CD14-positive monocyte (primary cell): ENCODE results near the gene TMX4. TPM values are rescaled to one million over a fixed set of nuclear protein-coding genes. Genes with fewer than 3 reads are reported as not detected.

ENCODE experiments used
- DNase-seq, 3 donors: peaks; one replicate each; pipeline ENCODE4 v3.0.0-alpha.2; 2011 to 2022
- H2AFZ ChIP-seq: 2 replicates; pipeline ENCODE4 v1.6.0; 2012; ENCODE audit warnings: mild to moderate bottlenecking, low read depth, low read length, inconsistent platforms; ENCODE audit not compliant: insufficient read depth, poor library complexity, severe bottlenecking
- H3K27ac ChIP-seq, 2 donors: 1 replicate in 1 of 2; 2 replicates in 1 of 2; pipeline ENCODE4 v1.5.1; 2012 to 2013; ENCODE audit warnings: low read length in 2 of 2, control low read depth in 1 of 2, inconsistent platforms in 1 of 2, low read depth in 1 of 2, mild to moderate bottlenecking in 1 of 2
- H3K27me3 ChIP-seq, 2 donors: one replicate each; pipeline versions ENCODE4 v1.6.0 to v1.6.1; 2011 to 2013; ENCODE audit warnings: low read length in 2 of 2; ENCODE audit not compliant: control insufficient read depth in 2 of 2, insufficient read depth in 2 of 2
- H3K36me3 ChIP-seq, 2 donors: replicated peaks in 1 of 2; 1 replicate in 1 of 2; 2 replicates in 1 of 2; pipeline versions ENCODE4 v1.5.1 to v1.6.1; 2012 to 2013; ENCODE audit warnings: low read length in 2 of 2, control low read depth in 1 of 2, inconsistent platforms in 1 of 2, mild to moderate bottlenecking in 1 of 2; ENCODE audit not compliant: insufficient read depth in 2 of 2, control insufficient read depth in 1 of 2
- H3K4me1 ChIP-seq, 2 donors: 1 replicate in 1 of 2; 2 replicates in 1 of 2; pipeline versions ENCODE4 v1.5.1 to v1.6.1; 2012 to 2013; ENCODE audit warnings: low read length in 2 of 2, control low read depth in 1 of 2, inconsistent platforms in 1 of 2, mild to moderate bottlenecking in 1 of 2, moderate library complexity in 1 of 2; ENCODE audit not compliant: insufficient read depth in 2 of 2, control insufficient read depth in 1 of 2
- H3K4me2 ChIP-seq: replicated peaks from 2 replicates; pipeline ENCODE3; 2012; ENCODE audit warnings: low read length, moderate library complexity, mild to moderate bottlenecking; ENCODE audit not compliant: poor library complexity, severe bottlenecking; ENCODE audit errors: extremely low read depth
- H3K4me3 ChIP-seq, 3 experiments: fragments of 200-600 bp in 1 of 3; sonication (generic) in 1 of 3; replicated peaks in 1 of 3; 1 replicate in 2 of 3; 2 replicates in 1 of 3; pipeline ENCODE4 v1.5.1; 2011 to 2013; ENCODE audit warnings: low read length in 3 of 3, mild to moderate bottlenecking in 3 of 3, control low read depth in 2 of 3, low read depth in 2 of 3, inconsistent platforms in 1 of 3, moderate library complexity in 1 of 3
- H3K79me2 ChIP-seq: 2 replicates; pipeline ENCODE4 v1.6.0; 2012; ENCODE audit warnings: mild to moderate bottlenecking, control low read depth, inconsistent platforms, low read length, moderate library complexity; ENCODE audit not compliant: insufficient read depth
- H3K9ac ChIP-seq: 2 replicates; pipeline ENCODE4 v1.6.0; 2017; ENCODE audit warnings: low read length, mild to moderate bottlenecking; ENCODE audit not compliant: insufficient read depth, poor library complexity, severe bottlenecking
- H3K9me3 ChIP-seq, 2 donors: replicated peaks in 1 of 2; 1 replicate in 1 of 2; 2 replicates in 1 of 2; pipeline versions ENCODE4 v1.5.1 to v1.6.1; 2012 to 2013; ENCODE audit warnings: low read length in 2 of 2, control low read depth in 1 of 2; ENCODE audit not compliant: control insufficient read depth in 1 of 2, insufficient read depth in 1 of 2
- H4K20me1 ChIP-seq: 2 replicates; pipeline ENCODE4 v1.6.0; 2012; ENCODE audit warnings: mild to moderate bottlenecking, low read length, control low read depth, moderate library complexity; ENCODE audit not compliant: insufficient read depth
- H3K27ac Mint-ChIP-seq, 7 donors: one replicate each; pipeline ENCODE4 v1.8.0; 2020; ENCODE audit warnings: mild to moderate bottlenecking in 7 of 7, mixed read lengths in 7 of 7, moderate library complexity in 6 of 7, inconsistent platforms in 2 of 7
- H3K27me3 Mint-ChIP-seq, 3 donors: one replicate each; pipeline ENCODE4 v1.8.0; 2021 to 2022; ENCODE audit warnings: low read depth in 3 of 3, mild to moderate bottlenecking in 3 of 3, mixed read lengths in 3 of 3, moderate library complexity in 3 of 3, inconsistent platforms in 1 of 3
- H3K36me3 Mint-ChIP-seq, 2 donors: one replicate each; pipeline ENCODE4 v1.8.0; 2020; ENCODE audit warnings: mixed read lengths in 2 of 2, inconsistent platforms in 1 of 2, mild to moderate bottlenecking in 1 of 2
- H3K4me1 Mint-ChIP-seq: one replicate; pipeline ENCODE4 v1.8.0; 2020; ENCODE audit warnings: mild to moderate bottlenecking, mixed read lengths
- H3K4me3 Mint-ChIP-seq, 2 donors: one replicate each; pipeline ENCODE4 v1.8.0; 2020; ENCODE audit warnings: mild to moderate bottlenecking in 2 of 2, mixed read lengths in 2 of 2, moderate library complexity in 1 of 2
- H3K9me3 Mint-ChIP-seq, 7 donors: one replicate each; pipeline ENCODE4 v1.8.0; 2020 to 2022; ENCODE audit warnings: mixed read lengths in 7 of 7, mild to moderate bottlenecking in 6 of 7, moderate library complexity in 6 of 7, inconsistent platforms in 2 of 7
- WGBS: methylation state at CpG from one replicate; pipeline ENCODE4 v1.1.5; 2013; ENCODE audit warnings: missing lambda C conversion rate; ENCODE audit not compliant: insufficient coverage; 5-methylcytosine and 5-hydroxymethylcytosine counted together
- intact Hi-C, 2 donors: fragments of 100-400 bp; cut with micrococcal nuclease; formaldehyde crosslinking; loops; one replicate each; pipeline versions ENCODE4 v1.15.0 to v1.15.1; 2023
- polyA plus RNA-seq, 3 donors: library from polyadenylated mRNA; depleted of rRNA in 1 of 3; unstranded in 2 of 3; stranded (reverse) in 1 of 3; fragments of 300-500 nt in 2 of 3; fragments of >200 nt in 1 of 3; fragmentation: Illumina TruSeq in 2 of 3; gene quantifications; 1 replicate in 2 of 3; 2 replicates in 1 of 3; pipeline ENCODE4 v1.2.3, GENCODE V29; 2012 to 2021
- TF ChIP-seq, protein P1 (sequence below): fragments of 200-600 bp; IDR thresholded peaks from one replicate; pipeline ENCODE4 v1.8.0; 2022; ENCODE audit warnings: antibody characterized with exemption, mild to moderate bottlenecking

Gene TMX4
- polyA plus RNA-seq, 3 donors, result 12.1 to 67.9 (median 55.2) TPM

DNA sequence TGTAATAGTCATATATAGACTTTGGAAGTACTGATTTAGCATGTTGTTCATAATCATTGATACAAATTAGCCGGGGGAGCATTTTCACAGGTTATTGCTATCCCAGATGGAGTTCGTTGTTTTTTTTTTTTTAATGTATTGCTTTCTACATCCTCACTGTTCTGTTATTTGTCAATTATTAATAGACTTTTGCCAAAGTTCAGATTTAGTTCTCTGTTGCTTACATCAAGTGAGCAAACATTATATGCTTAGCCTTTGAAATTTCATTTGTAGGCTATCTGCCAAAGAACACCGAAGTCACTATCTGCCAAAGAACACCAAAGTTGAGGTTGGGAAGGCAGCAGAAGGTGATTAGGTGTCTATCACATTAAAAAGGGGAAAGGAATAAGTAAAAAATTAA, 79.2 kb downstream of the TMX4 start, which contains the start of gene HAO1:
HAO1 (minus strand) TSS at position 118 of the 400 bp plus-strand sequence; CDS start at position 82, 36 bp downstream.
- no peaks in the 10 kb centered on the region for H4K20me1 ChIP-seq
- intact Hi-C loops, result no loop called here
- no peak within 1 kb of the TSS for H3K4me3 Mint-ChIP-seq
- peaks cover 0 to 8% (median 0%) of the 10 kb centered on the region in 7 donors for H3K9me3 Mint-ChIP-seq
- no peak within 1 kb of the TSS for H3K27ac Mint-ChIP-seq
- no peak within 1 kb of the TSS for H2AFZ ChIP-seq
- peaks cover 4 to 5% of the 10 kb centered on the region in 2 donors for H3K4me1 ChIP-seq
- no peak within 1 kb of the TSS for H3K4me3 ChIP-seq
- TF ChIP-seq, protein P1, sequence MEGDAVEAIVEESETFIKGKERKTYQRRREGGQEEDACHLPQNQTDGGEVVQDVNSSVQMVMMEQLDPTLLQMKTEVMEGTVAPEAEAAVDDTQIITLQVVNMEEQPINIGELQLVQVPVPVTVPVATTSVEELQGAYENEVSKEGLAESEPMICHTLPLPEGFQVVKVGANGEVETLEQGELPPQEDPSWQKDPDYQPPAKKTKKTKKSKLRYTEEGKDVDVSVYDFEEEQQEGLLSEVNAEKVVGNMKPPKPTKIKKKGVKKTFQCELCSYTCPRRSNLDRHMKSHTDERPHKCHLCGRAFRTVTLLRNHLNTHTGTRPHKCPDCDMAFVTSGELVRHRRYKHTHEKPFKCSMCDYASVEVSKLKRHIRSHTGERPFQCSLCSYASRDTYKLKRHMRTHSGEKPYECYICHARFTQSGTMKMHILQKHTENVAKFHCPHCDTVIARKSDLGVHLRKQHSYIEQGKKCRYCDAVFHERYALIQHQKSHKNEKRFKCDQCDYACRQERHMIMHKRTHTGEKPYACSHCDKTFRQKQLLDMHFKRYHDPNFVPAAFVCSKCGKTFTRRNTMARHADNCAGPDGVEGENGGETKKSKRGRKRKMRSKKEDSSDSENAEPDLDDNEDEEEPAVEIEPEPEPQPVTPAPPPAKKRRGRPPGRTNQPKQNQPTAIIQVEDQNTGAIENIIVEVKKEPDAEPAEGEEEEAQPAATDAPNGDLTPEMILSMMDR, result no peak
- DNase-seq, result no peak
- H3K27ac ChIP-seq, result no peak within 1 kb of the TSS
- peaks cover 6% of the 10 kb centered on the region for H3K4me1 Mint-ChIP-seq
- no peak within 1 kb of the TSS for H3K4me2 ChIP-seq
- 100% methylated on average over 1 of the region's 3 CpGs for WGBS
- no peak within 1 kb of the TSS for H3K9ac ChIP-seq
- H3K27me3 Mint-ChIP-seq, result no peaks in the 10 kb centered on the region
- no peaks in the 10 kb centered on the region for H3K9me3 ChIP-seq
- no peaks in the 10 kb centered on the region for H3K27me3 ChIP-seq
- H3K79me2 ChIP-seq, result no peaks in the 10 kb centered on the region
- no peaks in the 10 kb centered on the region for H3K36me3 Mint-ChIP-seq
- H3K36me3 ChIP-seq, result no peaks in the 10 kb centered on the region

DNA sequence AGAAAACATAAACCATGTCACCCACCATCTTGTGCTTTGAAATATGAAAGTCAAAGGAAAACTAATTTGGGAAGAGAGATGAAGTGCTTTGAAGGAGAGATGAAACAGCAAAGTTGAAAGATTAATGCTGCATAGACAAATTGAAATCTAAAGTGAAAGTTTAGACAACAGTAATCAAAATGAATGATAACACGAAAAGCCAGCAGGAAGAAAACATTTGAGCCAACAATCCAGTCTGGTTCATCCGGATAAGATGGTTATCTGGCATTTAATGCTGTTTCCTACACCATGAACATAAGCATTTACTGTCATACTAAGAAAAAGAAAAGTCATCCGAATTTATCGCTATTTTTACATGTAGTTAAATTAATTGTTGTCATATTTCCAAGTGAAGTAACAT, 79.9 kb downstream of the TMX4 start:
- Mint-ChIP-seq H3K36me3 (no peaks in the 10 kb centered on the region), H3K9me3 (peaks cover 0 to 8% (median 0%) of the 10 kb centered on the region in 7 donors), H3K4me1 (peaks cover 11% of the 10 kb centered on the region), H3K4me3 (no peak overlapping the region), H3K27ac (no peak overlapping the region), H3K27me3 (peaks cover 0 to 3% (median 0%) of the 10 kb centered on the region in 3 donors)
- no peaks in the 10 kb centered on the region for H3K36me3 ChIP-seq
- no peak overlapping the region for H3K27ac ChIP-seq
- intact Hi-C loops, result loop anchor here in 1 of 2 donors (5.0 kb wide), 1 partner anchor 783 kb away; no protein-coding TSS in a partner anchor
- DNase-seq, result no peak
- TF ChIP-seq, protein P1, result no peak
- no peak overlapping the region for H2AFZ ChIP-seq
- no peak overlapping the region for H3K4me3 ChIP-seq
- H3K27me3 ChIP-seq, result no peaks in the 10 kb centered on the region
- H3K4me2 ChIP-seq, result no peak overlapping the region
- peaks cover 4 to 5% of the 10 kb centered on the region in 2 donors for H3K4me1 ChIP-seq
- H4K20me1 ChIP-seq, result no peaks in the 10 kb centered on the region
- no peak overlapping the region for H3K9ac ChIP-seq
- WGBS, result 76% methylated on average over 2 of the region's 4 CpGs
- no peaks in the 10 kb centered on the region for H3K79me2 ChIP-seq
- no peaks in the 10 kb centered on the region for H3K9me3 ChIP-seq
